ENCODE data around the gene DNAAF8.

Gene DNAAF8

GRCh38 chr16:4771646-4772045 lies 37.3 kb downstream of the DNAAF8 start:
- Histone ChIP-seq H3K9ac (ENCODE audit: low read length) (no peak overlapping the region), H3K9me2 (replicated peaks; ENCODE audit: insufficient read depth, low read length) (no peaks in the 10 kb centered on the region), H2AFZ (ENCODE audit: low read length) (no peak overlapping the region), H3K27me3 (replicated peaks; ENCODE audit: insufficient read depth, low read length) (0 out of 2 replicates have a peak, but pooled peaks cover 5% of the 10 kb centered on the region), H4K20me1 (ENCODE audit: insufficient read depth, low read length) (no peaks in the 10 kb centered on the region), H3F3A (ENCODE audit: insufficient read depth, low read length) (peaks cover 17% of the 10 kb centered on the region; the same call in 1 of the 2 replicates), H3K79me2 (ENCODE audit: low read length) (peaks cover 3% of the 10 kb centered on the region), H3K4me2 (ENCODE audit: low read depth, low read length) (no peak overlapping the region), H3K27ac (ENCODE audit: low read length) (no peak overlapping the region), H3K4me1 (ENCODE audit: low read length) (peaks cover 3% of the 10 kb centered on the region; the same call in 1 of the 2 replicates), H3K9me3 (replicated peaks; ENCODE audit: insufficient read depth, low read length) (no peaks in the 10 kb centered on the region), H3K36me3 (replicated peaks; ENCODE audit: insufficient read depth, low read length) (no peaks in the 10 kb centered on the region), H3K4me3 (ENCODE audit: low read length) (no peak overlapping the region)
- no peak for DNase-seq
- TF ChIP-seq EZH2phosphoT487 (IDR thresholded peaks at IDR 0.05; ENCODE audit: low read length): no peak
- TF ChIP-seq EZH2 (optimal IDR thresholded peaks at IDR 0.05; ENCODE audit: low read depth, low read length): no peak
- TF ChIP-seq CTCF (IDR thresholded peaks at IDR 0.05; ENCODE audit: low read length): no peak

GRCh38 chr16:4772351-4772750 lies 38.0 kb downstream of the DNAAF8 start:
- H3K4me2 ChIP-seq (ENCODE audit: low read depth, low read length): no peak overlapping the region
- no peak overlapping the region for H3K9ac ChIP-seq (ENCODE audit: low read length)
- H3K4me1 ChIP-seq (ENCODE audit: low read length): peaks cover 3% of the 10 kb centered on the region; the same call in 1 of the 2 replicates
- no peak overlapping the region for H3K27ac ChIP-seq (ENCODE audit: low read length)
- no peak overlapping the region for H3K4me3 ChIP-seq (ENCODE audit: low read length)
- no peak for TF ChIP-seq CTCF (IDR thresholded peaks at IDR 0.05; ENCODE audit: low read length)
- no peak for TF ChIP-seq EZH2phosphoT487 (IDR thresholded peaks at IDR 0.05; ENCODE audit: low read length)
- no peak for TF ChIP-seq EZH2 (optimal IDR thresholded peaks at IDR 0.05; ENCODE audit: low read depth, low read length)
- no peak overlapping the region for H2AFZ ChIP-seq (ENCODE audit: low read length)
- H3K9me3 ChIP-seq (replicated peaks; ENCODE audit: insufficient read depth, low read length): no peaks in the 10 kb centered on the region
- H3K9me2 ChIP-seq (replicated peaks; ENCODE audit: insufficient read depth, low read length): no peaks in the 10 kb centered on the region
- H3F3A ChIP-seq (ENCODE audit: insufficient read depth, low read length): peaks cover 17% of the 10 kb centered on the region; the same call in 1 of the 2 replicates
- H3K36me3 ChIP-seq (replicated peaks; ENCODE audit: insufficient read depth, low read length): no peaks in the 10 kb centered on the region
- 0 out of 2 replicates have a peak, but pooled peaks cover 5% of the 10 kb centered on the region for H3K27me3 ChIP-seq (replicated peaks; ENCODE audit: insufficient read depth, low read length)
- H4K20me1 ChIP-seq (ENCODE audit: insufficient read depth, low read length): no peaks in the 10 kb centered on the region
- no peaks in the 10 kb centered on the region for H3K79me2 ChIP-seq (ENCODE audit: low read length)
- DNase-seq: no peak

GRCh38 chr16:4775005-4775404 lies 40.7 kb downstream of the DNAAF8 start:
- Histone ChIP-seq H3K9ac (ENCODE audit: low read length) (no peak overlapping the region), H3K4me2 (ENCODE audit: low read depth, low read length) (no peak overlapping the region), H3K4me1 (ENCODE audit: low read length) (no peaks in the 10 kb centered on the region), H3K4me3 (ENCODE audit: low read length) (no peak overlapping the region), H3K27ac (ENCODE audit: low read length) (no peak overlapping the region), H4K20me1 (ENCODE audit: insufficient read depth, low read length) (no peaks in the 10 kb centered on the region), H2AFZ (ENCODE audit: low read length) (no peak overlapping the region), H3K27me3 (replicated peaks; ENCODE audit: insufficient read depth, low read length) (0 out of 2 replicates have a peak, but pooled peaks cover 5% of the 10 kb centered on the region), H3F3A (ENCODE audit: insufficient read depth, low read length) (no peaks in the 10 kb centered on the region), H3K9me2 (replicated peaks; ENCODE audit: insufficient read depth, low read length) (no peaks in the 10 kb centered on the region), H3K9me3 (replicated peaks; ENCODE audit: insufficient read depth, low read length) (no peaks in the 10 kb centered on the region), H3K36me3 (replicated peaks; ENCODE audit: insufficient read depth, low read length) (no peaks in the 10 kb centered on the region), H3K79me2 (ENCODE audit: low read length) (no peaks in the 10 kb centered on the region)
- TF ChIP-seq EZH2phosphoT487 (IDR thresholded peaks at IDR 0.05; ENCODE audit: low read length): no peak
- TF ChIP-seq EZH2 (optimal IDR thresholded peaks at IDR 0.05; ENCODE audit: low read depth, low read length): no peak
- TF ChIP-seq CTCF (IDR thresholded peaks at IDR 0.05; ENCODE audit: low read length): no peak
- no peak for DNase-seq

Measured in MM.1S (cell line).